OCI-LY7 (cell line): Measurements from ENCODE around the gene NEO1.

Experiments used
- CTCF ChIP-seq: fragments of 200-600 bp; sonication (generic); conservative IDR thresholded peaks from 2 replicates; pipeline ENCODE4 v1.5.1; 2014; ENCODE audit warnings: mild to moderate bottlenecking, antibody characterized with exemption, low read length, moderate library complexity, mixed read lengths
- EZH2phosphoT487 ChIP-seq: fragments of 200-600 bp; sonication (generic); IDR thresholded peaks from 2 replicates; pipeline ENCODE4 v1.6.1; 2018; ENCODE audit warnings: low read depth, borderline replicate concordance, mild to moderate bottlenecking, mixed run types, antibody characterized with exemption, low read length, moderate library complexity, mixed read lengths

DNA sequence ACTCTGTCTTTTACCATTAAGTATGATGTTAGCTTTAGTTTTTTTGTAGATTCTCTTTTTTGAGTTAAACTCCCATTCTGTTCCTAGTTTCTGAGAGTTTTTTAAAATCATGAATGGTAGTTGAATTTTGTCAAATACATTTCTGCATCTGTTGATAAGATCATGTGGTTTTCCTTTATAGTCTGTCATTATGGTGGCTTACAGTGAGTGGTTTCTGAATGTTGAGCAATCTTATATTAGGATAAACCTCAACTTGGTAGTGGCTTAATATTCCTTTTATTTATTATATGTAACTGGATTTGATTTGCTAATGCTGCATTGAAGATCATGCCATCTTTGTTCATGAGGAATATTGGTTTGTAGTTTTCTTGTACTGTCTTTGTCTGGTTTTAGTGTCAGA, 34.8 kb downstream of the NEO1 start:
- TF ChIP-seq CTCF (no peak), EZH2phosphoT487 (no peak)
